Measurements from ENCODE around the gene HEG1.

GRCh38 chr3:124923833-124924232 lies 132.0 kb downstream of the HEG1 start:
- TF ChIP-seq CTCF (conservative IDR thresholded peaks at IDR 0.05; ENCODE audit: low read depth, low read length) (no peak), EZH2 (IDR thresholded peaks at IDR 0.05; ENCODE audit: low read length, unreplicated experiment) (no peak)
